ENCODE data around the gene SESN2. TPM values are rescaled to one million over a fixed set of nuclear protein-coding genes. Genes with fewer than 3 reads are reported as not detected.
A peak's percentile ranks its signal among the peaks of the same experiment; 100 is the strongest.

SESN2 gene
- total RNA-seq, 2 experiments from 2014 or later = 14.2 to 21.5 TPM

DNA sequence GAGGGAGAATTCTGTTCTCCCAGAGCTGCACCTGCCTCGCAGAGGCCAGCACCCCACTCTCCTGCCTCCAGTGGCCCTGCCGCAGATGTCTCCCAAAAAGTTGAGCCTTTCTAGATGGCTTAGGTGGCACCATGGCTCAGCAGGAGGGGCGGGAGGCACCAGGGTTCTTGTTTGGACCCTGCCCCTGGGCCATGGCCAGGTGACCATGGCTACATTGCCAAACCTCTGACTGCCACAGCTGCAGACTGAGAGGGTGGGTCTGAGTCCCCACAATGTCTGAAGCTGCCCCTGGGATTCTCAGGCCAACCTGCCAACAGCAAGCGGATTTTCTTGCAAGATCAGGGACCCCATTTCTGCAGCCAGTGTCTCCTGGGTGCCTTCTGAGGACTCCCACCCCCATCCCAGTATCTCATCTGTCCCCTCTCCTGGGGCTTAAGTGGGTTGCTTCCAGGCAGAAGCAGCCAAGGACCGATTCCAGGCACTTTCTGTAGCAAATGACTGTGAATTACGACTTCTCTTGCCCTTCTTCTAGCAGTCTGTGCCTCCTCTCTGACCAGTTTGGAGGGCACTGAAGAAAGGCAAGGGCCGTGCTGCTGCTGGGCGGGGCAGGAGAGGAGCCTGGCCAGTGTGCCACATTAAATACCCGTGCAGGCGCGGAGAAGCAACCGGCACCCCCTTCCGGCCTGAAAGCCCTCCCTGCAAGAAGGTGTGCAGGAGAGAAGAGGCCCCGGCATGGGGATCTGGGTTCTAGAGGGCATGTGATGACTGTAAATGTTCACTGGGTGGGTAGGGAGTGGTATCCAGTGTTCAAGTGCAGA, 22.5 kb downstream of the SESN2 start:
- ATAC-seq = no peak
- Mint-ChIP-seq H3K9me3 (ENCODE audit: low read depth) (no peaks in the 10 kb centered on the region), H3K36me3 (peaks cover 25% of the 10 kb centered on the region), H3K4me1 (peaks cover 11% of the 10 kb centered on the region), H3K27me3 (no peaks in the 10 kb centered on the region), H3K4me3 (no peak overlapping the region), H3K27ac (no peak overlapping the region)
- no peak for DNase-seq
- CTCF ChIA-PET = no interaction called here

DNA sequence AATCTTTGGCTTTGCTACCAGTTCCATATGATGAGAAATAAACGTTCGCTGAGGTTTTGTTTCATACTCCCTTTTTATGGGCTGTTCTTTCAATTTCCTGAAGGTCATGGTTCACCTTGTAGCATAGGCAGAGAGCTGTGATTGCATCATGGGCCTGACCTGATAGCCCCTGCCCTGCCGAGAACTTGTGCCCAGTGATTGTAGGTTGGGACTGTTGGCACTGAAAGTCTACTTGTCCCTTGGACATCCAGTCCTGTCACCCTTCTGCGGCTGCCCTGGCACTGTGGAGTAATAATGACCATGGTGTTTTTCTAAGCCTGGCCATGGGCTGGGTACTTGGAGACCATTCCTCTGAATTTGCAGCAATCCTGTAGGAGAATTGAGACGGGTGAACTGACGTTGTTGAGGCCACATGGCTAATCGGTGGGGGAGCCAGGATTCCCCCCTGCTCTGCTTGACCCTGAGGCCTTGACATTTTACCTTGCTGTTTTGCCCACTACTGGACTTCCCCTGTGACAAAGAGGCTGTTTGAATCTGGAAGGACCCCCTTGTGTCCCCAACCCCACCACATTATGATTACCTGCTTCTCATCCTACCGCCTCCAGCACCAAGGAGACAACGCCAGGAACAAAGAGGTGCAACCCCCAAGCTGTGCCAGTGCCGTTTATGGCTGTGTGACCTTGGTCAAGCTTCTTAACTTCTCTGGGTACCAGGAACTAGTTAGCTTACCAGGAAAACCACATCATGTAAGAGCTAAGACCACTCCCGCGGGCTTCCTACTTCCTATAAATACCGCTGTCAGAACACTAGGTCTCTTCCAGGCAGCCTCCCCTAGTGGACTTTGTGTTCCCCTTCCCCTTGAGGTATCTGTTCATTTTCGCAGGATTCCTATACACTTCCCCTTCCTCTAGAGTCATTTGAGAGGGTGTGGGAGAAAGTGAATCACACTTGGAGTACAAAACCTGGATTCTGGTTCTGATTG, 23.4 kb downstream of the SESN2 start:
- CTCF ChIA-PET = no interaction called here

DNA sequence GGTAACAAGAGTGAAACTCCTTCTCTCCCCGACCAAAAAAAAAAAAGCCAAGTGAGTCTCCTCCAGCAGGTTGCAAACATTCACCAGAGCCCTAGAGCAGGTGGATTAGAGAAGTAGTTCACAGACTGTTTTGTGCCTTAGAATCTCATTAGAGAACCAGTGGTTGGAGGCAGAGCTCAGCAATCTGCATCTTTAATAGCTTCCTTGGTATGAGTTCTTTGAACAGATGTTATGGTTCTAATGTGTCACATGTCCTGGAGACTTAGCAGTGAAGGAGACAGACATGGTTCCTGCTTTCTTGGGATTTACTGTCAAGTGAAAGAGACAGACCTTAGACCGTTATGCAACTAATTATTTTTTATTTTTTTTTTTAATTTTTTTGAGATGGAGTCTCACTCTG, 26.8 kb downstream of the SESN2 start:
- ATAC-seq = no peak
- Mint-ChIP-seq H3K9me3 (ENCODE audit: low read depth) (no peaks in the 10 kb centered on the region), H3K4me3 (no peak overlapping the region), H3K4me1 (peaks cover 15% of the 10 kb centered on the region), H3K27ac (no peak overlapping the region), H3K27me3 (no peaks in the 10 kb centered on the region), H3K36me3 (peaks cover 8% of the 10 kb centered on the region)
- DNase-seq = no peak
- CTCF ChIA-PET = interaction anchor here (0.6 to 1.1 kb wide), 4 partner anchors 37 to 852 kb away, joined by 3 read pairs; no protein-coding TSS in a partner anchor

More for the DNA sequence above, 23.4 kb downstream of the SESN2 start:
- Mint-ChIP-seq H3K27me3 (no peaks in the 10 kb centered on the region), H3K4me1 (peaks cover 15% of the 10 kb centered on the region), H3K4me3 (no peak overlapping the region), H3K36me3 (peaks cover 21% of the 10 kb centered on the region), H3K27ac (peak overlapping the region; percentile 39), H3K9me3 (ENCODE audit: low read depth) (no peaks in the 10 kb centered on the region)
- no peak for ATAC-seq
- DNase-seq = no peak

DNA sequence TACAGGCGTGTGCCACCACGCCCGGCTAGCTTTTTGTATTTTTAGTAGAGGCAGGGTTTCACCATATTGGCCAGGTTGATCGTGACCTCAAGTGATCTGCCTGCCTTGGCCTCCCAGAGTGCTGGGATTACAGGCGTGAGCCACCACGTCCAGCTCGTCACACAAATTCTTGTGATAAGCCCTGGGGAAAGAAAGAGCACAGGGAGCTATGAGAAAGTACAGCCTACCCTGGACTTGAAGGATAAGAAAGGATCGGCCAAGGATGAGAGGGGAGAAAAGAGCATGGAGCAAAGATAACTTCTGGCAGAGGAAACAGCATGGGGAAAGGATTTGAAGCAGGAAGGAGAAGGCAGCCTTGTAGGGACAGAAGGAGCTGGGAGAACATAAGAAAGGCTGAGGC, 29.2 kb downstream of the SESN2 start:
- Mint-ChIP-seq H3K27me3 (no peaks in the 10 kb centered on the region), H3K27ac (no peak overlapping the region), H3K36me3 (no peaks in the 10 kb centered on the region), H3K4me3 (no peak overlapping the region), H3K9me3 (ENCODE audit: low read depth) (no peaks in the 10 kb centered on the region), H3K4me1 (peaks cover 4% of the 10 kb centered on the region)
- DNase-seq = no peak
- CTCF ChIA-PET = interaction anchor here (2.0 kb wide), 2 partner anchors 40 to 72 kb away, joined by 6 to 8 read pairs; no protein-coding TSS in a partner anchor
- ATAC-seq = no peak

DNA sequence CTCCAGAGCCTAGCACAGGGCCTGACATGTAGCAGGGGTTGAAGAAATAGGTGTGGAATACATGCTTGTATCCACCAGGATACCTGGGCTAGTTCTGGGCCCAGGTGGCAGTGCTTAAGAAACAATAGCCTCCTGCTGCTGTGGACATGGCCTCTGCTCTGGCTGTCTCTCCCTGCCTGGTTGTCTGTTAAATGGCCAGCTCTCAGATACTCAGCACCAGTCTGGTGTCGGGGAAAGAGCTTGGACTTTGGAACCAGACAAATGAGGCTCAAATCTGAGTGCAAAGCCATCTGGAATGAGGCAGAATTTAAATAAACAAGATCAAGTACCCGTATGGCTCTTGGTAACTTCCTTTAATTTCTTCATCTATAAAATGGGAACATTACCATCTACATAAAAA, 31.5 kb downstream of the SESN2 start:
- Mint-ChIP-seq H3K27me3 (no peaks in the 10 kb centered on the region), H3K4me3 (no peak overlapping the region), H3K4me1 (peaks cover 4% of the 10 kb centered on the region), H3K9me3 (ENCODE audit: low read depth) (no peaks in the 10 kb centered on the region), H3K36me3 (no peaks in the 10 kb centered on the region), H3K27ac (no peak overlapping the region)
- CTCF ChIA-PET = no interaction called here
- ATAC-seq = no peak
- no peak for DNase-seq

DNA sequence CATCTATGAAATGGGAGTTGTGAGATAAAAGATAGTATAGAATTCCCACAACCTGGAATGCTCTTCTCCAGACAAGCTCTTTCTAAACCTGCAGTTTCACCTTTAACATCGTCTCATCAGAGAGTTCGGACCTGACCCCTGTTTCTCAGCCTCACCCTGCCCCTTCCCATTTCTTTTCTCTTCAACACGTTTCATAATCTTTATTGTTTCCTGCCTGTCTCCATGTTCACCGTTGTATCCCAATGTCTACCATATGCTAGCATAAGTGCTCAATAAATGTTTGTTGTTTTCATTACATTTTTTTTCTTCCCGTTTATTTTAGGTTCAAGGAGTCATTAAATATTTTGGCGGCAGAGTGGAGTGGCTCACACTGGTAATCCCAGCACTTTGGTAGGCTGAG, 32.4 kb downstream of the SESN2 start:
- Mint-ChIP-seq H3K9me3 (ENCODE audit: low read depth) (no peaks in the 10 kb centered on the region), H3K36me3 (no peaks in the 10 kb centered on the region), H3K27me3 (peaks cover 7% of the 10 kb centered on the region), H3K27ac (no peak overlapping the region), H3K4me3 (no peak overlapping the region), H3K4me1 (peaks cover 11% of the 10 kb centered on the region)
- no peak for DNase-seq
- no peak for ATAC-seq
- CTCF ChIA-PET = interaction anchor here (0.6 kb wide), 1 partner anchor 16 kb away, joined by 3 read pairs; no protein-coding TSS in a partner anchor

DNA sequence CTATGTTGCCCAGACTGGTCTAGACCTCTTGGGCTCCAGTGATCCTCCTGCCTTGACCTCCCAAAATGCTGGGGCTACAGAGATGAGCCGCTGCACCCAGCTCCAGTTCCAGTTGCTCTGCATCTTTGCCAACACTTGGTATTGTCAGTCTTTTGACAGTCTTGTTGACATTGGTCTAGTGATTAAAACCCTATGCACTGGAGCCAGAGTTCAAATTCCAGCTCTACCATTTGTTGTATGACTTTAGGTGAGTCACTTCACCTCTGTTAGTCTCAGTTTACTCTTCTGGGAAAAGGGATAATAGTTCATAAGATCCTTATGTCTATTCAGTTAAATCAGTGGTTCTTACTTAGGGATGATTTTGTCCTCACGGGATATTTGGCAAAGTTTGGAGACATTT, 36.6 kb downstream of the SESN2 start:
- CTCF ChIA-PET = interaction anchor here (1.1 to 1.7 kb wide), 2 partner anchors 20 to 47 kb away, joined by 4 read pairs; no protein-coding TSS in a partner anchor
- H3K9me3 Mint-ChIP-seq (ENCODE audit: low read depth) = no peaks in the 10 kb centered on the region
- no peak overlapping the region for H3K4me3 Mint-ChIP-seq
- no peak for ATAC-seq
- peaks cover 22% of the 10 kb centered on the region for H3K4me1 Mint-ChIP-seq
- peaks cover 18% of the 10 kb centered on the region for H3K27me3 Mint-ChIP-seq
- no peak overlapping the region for H3K27ac Mint-ChIP-seq
- H3K36me3 Mint-ChIP-seq = no peaks in the 10 kb centered on the region
- no peak for DNase-seq

DNA sequence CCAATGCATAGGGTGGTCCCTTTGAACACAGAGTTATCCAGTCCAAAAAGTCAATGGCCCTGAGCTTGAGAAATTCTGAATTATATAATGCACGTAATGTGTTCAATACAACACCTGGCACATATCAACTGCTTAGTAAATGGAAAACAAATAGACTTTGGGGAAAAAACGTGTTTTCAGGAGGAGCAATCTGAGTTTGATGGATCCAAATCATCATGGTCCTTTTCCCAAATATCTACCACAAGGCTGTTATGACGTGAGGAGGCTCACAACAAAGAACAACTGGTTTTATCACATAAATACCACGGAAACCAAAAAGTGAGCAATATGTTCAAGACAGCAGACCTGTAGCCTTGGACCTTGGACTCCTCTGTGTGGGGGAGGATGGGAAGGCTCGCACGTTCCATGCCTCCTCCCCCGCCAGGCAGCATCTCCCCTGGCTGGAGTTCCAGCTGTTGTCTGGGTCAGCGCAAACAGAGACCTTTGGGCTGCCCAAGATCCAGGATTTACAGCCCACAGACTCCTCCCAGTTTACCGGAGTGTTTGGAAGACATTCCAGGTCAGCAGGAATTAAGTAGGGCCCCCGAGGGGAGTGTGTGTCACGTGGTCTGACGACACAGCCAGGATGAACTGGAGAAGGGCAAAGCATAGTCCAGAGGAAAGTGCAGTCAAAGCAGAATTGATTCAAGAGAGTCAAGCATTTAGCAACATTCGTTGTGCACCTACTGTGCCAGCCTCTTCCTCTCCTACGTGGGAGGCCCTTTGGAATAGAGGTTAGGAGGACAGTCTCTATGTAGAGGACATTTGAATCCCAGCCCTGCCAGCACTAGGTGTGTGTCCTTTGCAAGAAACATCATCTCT, 37.3 kb downstream of the SESN2 start:
- Mint-ChIP-seq H3K27me3 (peaks cover 24% of the 10 kb centered on the region), H3K4me3 (no peak overlapping the region), H3K4me1 (peaks cover 24% of the 10 kb centered on the region), H3K36me3 (no peaks in the 10 kb centered on the region), H3K27ac (no peak overlapping the region), H3K9me3 (ENCODE audit: low read depth) (no peaks in the 10 kb centered on the region)
- CTCF ChIA-PET = interaction anchor here (0.8 to 1.7 kb wide), 2 partner anchors 21 to 48 kb away, joined by 3 to 4 read pairs; no protein-coding TSS in a partner anchor
- ATAC-seq = no peak
- no peak for DNase-seq

DNA sequence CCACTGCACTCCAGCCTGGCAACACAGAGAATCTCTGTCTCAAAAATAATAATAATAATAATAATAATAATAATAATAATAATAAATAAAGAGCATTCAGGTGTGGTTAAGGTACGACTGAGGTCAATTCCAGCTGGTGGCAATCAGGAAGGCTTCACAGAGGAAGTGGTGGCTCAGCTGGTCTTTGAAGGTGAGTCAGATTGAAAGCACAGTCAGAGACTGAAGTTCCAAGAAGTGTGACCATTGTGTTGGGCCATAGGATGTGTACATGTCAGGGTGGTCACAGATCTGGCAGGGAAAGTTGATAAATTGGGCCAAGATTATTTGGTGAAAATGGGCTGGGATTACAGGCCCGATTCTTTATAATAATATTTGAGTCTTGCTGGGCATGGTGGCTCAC, 38.5 kb downstream of the SESN2 start:
- Mint-ChIP-seq H3K9me3 (ENCODE audit: low read depth) (no peaks in the 10 kb centered on the region), H3K27ac (peak overlapping the region; percentile 29), H3K27me3 (peaks cover 31% of the 10 kb centered on the region), H3K36me3 (no peaks in the 10 kb centered on the region), H3K4me1 (peaks cover 24% of the 10 kb centered on the region), H3K4me3 (peak overlapping the region; percentile 13)
- ATAC-seq = peak; percentile 77
- CTCF ChIA-PET = interaction anchor here (0.8 to 1.0 kb wide), 3 partner anchors 29 to 49 kb away, joined by 3 read pairs; no protein-coding TSS in a partner anchor
- DNase-seq = peak; percentile 79

DNA sequence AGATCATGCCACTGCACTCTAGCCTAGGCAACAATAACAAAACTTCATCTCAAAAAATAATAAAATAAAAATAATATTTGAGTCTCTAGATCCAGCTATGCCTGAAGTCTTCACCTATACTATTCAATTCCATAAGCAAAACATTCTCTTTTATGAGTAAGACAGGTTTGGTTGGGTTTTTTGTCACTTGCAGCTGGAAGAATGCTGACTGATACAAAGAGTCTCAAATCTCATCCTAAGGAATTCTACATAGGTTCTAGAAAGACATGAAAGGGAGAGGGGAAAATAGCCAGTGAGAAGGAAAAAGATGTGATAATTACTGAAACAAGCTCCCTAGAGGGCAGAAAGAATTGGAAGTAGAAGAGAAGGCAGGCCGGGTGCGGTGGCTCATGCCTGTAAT, 39.1 kb downstream of the SESN2 start:
- Mint-ChIP-seq H3K9me3 (ENCODE audit: low read depth) (no peaks in the 10 kb centered on the region), H3K27ac (no peak overlapping the region), H3K4me3 (no peak overlapping the region), H3K27me3 (peaks cover 35% of the 10 kb centered on the region), H3K36me3 (no peaks in the 10 kb centered on the region), H3K4me1 (peaks cover 24% of the 10 kb centered on the region)
- CTCF ChIA-PET = interaction anchor here (0.8 to 1.0 kb wide), 2 partner anchors 28 to 50 kb away, joined by 3 read pairs; no protein-coding TSS in a partner anchor
- DNase-seq (no peak), ATAC-seq (no peak)

DNA sequence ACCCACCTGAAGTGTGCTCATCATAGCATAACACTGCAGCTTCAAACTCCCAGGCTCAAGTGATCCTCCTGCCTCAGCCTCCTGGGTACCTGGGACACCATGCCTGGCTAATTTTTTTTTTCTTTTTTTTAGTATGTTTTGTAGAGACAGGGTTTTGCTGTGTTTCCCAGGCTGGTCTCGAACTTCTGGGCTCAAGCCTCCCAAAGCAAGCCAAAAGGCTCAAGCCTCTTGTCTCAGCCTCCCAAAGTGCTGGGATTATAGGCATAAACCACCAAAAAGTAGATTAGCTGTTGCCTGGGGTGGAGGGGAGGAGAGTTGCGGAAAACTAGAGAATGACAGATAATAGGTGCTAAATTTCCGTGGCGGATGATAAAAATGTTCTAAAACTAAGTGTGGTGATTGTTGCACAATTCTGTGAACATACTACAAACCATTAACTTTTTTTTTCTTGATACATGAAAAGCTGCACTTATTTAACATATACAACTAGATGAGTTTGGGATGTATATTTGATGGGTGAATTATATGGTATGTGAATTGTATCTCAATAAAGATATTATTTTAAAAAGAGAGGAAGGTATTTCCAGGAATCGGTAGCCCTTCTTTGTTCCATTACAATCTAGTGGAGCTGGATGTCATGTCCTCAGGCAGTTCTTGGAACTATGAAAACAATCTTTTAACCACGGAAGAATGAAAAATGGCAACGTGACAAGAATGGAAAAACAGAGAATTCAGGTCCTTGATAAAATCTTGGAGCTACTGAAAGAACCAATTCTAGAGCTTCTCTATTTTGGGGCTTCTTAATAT, 42.3 kb downstream of the SESN2 start:
- peaks cover 29% of the 10 kb centered on the region for H3K27me3 Mint-ChIP-seq
- no peaks in the 10 kb centered on the region for H3K9me3 Mint-ChIP-seq (ENCODE audit: low read depth)
- no peak for DNase-seq
- H3K36me3 Mint-ChIP-seq = no peaks in the 10 kb centered on the region
- peaks cover 20% of the 10 kb centered on the region for H3K4me1 Mint-ChIP-seq
- ATAC-seq = no peak
- no peak overlapping the region for H3K4me3 Mint-ChIP-seq
- CTCF ChIA-PET = no interaction called here
- H3K27ac Mint-ChIP-seq = no peak overlapping the region

DNA sequence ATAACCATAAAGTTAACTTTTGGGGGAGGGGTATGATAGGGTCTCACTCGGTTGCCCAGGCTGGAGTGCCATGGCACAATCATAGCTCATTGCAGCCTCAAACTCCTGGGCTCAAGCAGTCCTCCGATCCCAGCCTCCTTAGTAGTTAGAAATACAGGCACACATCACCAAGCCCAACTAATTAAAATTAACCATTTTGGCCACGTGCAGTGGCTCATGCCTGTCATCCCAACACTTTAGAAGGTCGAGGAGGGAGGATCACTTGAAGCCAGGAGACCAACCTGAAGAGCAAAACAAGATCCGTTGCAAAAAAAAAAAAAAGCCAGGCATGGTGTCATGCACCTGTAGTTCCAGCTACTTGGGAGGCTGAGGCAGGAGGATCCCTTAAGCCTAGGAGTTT, 42.9 kb downstream of the SESN2 start:
- ATAC-seq (no peak), DNase-seq (no peak)
- peaks cover 13% of the 10 kb centered on the region for H3K4me1 Mint-ChIP-seq
- peaks cover 22% of the 10 kb centered on the region for H3K27me3 Mint-ChIP-seq
- no peaks in the 10 kb centered on the region for H3K9me3 Mint-ChIP-seq (ENCODE audit: low read depth)
- no peaks in the 10 kb centered on the region for H3K36me3 Mint-ChIP-seq
- H3K27ac Mint-ChIP-seq = no peak overlapping the region
- no peak overlapping the region for H3K4me3 Mint-ChIP-seq
- CTCF ChIA-PET = interaction anchor here (0.6 kb wide), 1 partner anchor 62 kb away, joined by 3 read pairs; no protein-coding TSS in a partner anchor

Data from activated CD8-positive, alpha-beta memory T cell treated with anti-CD3 and anti-CD28 coated beads, Interleukin-2, amount 10 ng/mL, durations not matched to agents 7 days and 5 days (primary cell).